GM23248 (cell line): ENCODE data around the gene WWC1. TPM values are rescaled to one million over a fixed set of nuclear protein-coding genes. Genes with fewer than 3 reads are reported as not detected.

ENCODE experiments used
- DNase-seq: peaks from one replicate; pipeline ENCODE4 v3.0.0-alpha.2; 2015
- H2AFZ ChIP-seq: fragments of 200-600 bp; sonication (generic); 2 replicates; pipeline ENCODE4 v1.6.1; 2016; ENCODE audit warnings: antibody characterized with exemption
- H3F3A ChIP-seq: fragments of 200-600 bp; sonication (generic); 2 replicates; pipeline ENCODE4 v1.6.1; 2016; ENCODE audit warnings: mild to moderate bottlenecking, antibody characterized with exemption, mixed run types; ENCODE audit not compliant: insufficient read depth
- H3K27ac ChIP-seq: fragments of 200-600 bp; sonication (generic); 2 replicates; pipeline ENCODE4 v1.5.1; 2016; ENCODE audit warnings: mild to moderate bottlenecking
- H3K27me3 ChIP-seq: fragments of 200-600 bp; sonication (generic); replicated peaks from 2 replicates; pipeline ENCODE4 v1.6.1; 2016; ENCODE audit warnings: mild to moderate bottlenecking; ENCODE audit not compliant: insufficient read depth
- H3K36me3 ChIP-seq: fragments of 200-600 bp; sonication (generic); 2 replicates; pipeline ENCODE4 v1.6.1; 2016; ENCODE audit warnings: low read depth, mild to moderate bottlenecking
- H3K4me1 ChIP-seq: fragments of 200-600 bp; sonication (generic); 2 replicates; pipeline ENCODE4 v1.6.1; 2016; ENCODE audit warnings: mild to moderate bottlenecking; ENCODE audit not compliant: insufficient read depth
- H3K4me2 ChIP-seq: fragments of 200-600 bp; sonication (generic); one replicate; pipeline ENCODE4 v1.6.1; 2016; ENCODE audit warnings: mild to moderate bottlenecking; ENCODE audit not compliant: unreplicated experiment
- H3K4me3 ChIP-seq: fragments of 200-600 bp; sonication (generic); 2 replicates; pipeline ENCODE4 v1.5.1; 2016; ENCODE audit warnings: mild to moderate bottlenecking
- H3K79me2 ChIP-seq: fragments of 200-600 bp; sonication (generic); 2 replicates; pipeline ENCODE4 v1.6.1; 2016; ENCODE audit warnings: mild to moderate bottlenecking; ENCODE audit not compliant: insufficient read depth
- H3K9ac ChIP-seq: fragments of 200-600 bp; sonication (generic); 2 replicates; pipeline ENCODE4 v1.6.1; 2016; ENCODE audit warnings: mild to moderate bottlenecking
- H3K9me2 ChIP-seq: fragments of 200-600 bp; sonication (generic); 2 replicates; pipeline ENCODE4 v1.6.1; 2016; ENCODE audit warnings: mixed run types, mild to moderate bottlenecking, moderate library complexity; ENCODE audit not compliant: insufficient read depth
- H3K9me3 ChIP-seq: fragments of 200-600 bp; sonication (generic); one replicate; pipeline ENCODE4 v1.6.1; 2017; ENCODE audit warnings: low read depth
- H4K20me1 ChIP-seq: fragments of 200-600 bp; sonication (generic); 2 replicates; pipeline ENCODE4 v1.6.0; 2016; ENCODE audit not compliant: insufficient read depth
- EZH2 ChIP-seq: fragments of 200-600 bp; sonication (generic); IDR thresholded peaks from 2 replicates; pipeline ENCODE4 v1.6.1; 2018; ENCODE audit warnings: antibody characterized with exemption, mild to moderate bottlenecking; ENCODE audit not compliant: insufficient read depth, poor library complexity, severe bottlenecking
- EZH2phosphoT487 ChIP-seq: fragments of 200-600 bp; sonication (generic); IDR thresholded peaks from 2 replicates; pipeline ENCODE4 v1.6.1; 2018; ENCODE audit warnings: antibody characterized with exemption, moderate library complexity, mild to moderate bottlenecking, low read depth; ENCODE audit not compliant: insufficient read depth
- WGBS, 2 experiments: methylation state at CpG; one replicate each; pipeline ENCODE4 v1.1.6; 2015 to 2017; ENCODE audit warnings: low lambda C conversion rate in 2 of 2, low coverage in 1 of 2; ENCODE audit errors: missing lambda C conversion rate in 2 of 2; 5-methylcytosine and 5-hydroxymethylcytosine counted together
- in situ Hi-C: fragments of 300-500 bp; cut with MboI; formaldehyde crosslinking; loops from 2 replicates; pipeline ENCODE4 v1.15.0; 2020
- polyA plus RNA-seq: library from polyadenylated mRNA; unstranded; fragments of >200 nt; fragmentation: Nextera tagmentation; extraction: Ambion mirVana; gene quantifications from 2 replicates; pipeline ENCODE4 v1.2.1, GENCODE V29; 2016
- total RNA-seq: library from RNA; depleted of rRNA; stranded (reverse); fragments of >200 nt; shearing (Covaris generic); gene quantifications from 2 replicates; pipeline ENCODE4 v1.2.3, GENCODE V29; 2014

The WWC1 gene
- total and polyA plus RNA-seq, 2 experiments from 2014 or later = 1.8 to 7.1 TPM

DNA sequence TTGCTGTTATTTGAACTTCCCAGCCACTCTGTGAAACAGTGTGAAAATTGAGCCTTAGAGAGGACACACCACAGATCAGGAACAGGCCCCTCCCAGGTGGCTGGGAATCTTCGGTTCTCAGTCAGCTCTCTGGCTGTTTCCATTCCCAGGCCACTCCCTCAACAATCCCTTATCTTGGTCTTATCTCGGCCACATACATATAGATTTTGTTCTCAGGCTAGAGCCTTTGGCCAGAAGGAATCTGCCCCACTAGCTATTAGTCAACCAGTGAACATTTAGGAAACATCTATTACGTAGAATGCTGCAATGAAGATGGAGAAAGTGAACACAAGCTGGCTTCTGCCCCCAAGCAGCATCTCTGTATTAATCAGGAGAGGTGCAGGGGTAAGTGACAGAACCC, 21.0 kb upstream of the WWC1 start:
- no peak for DNase-seq
- H3F3A ChIP-seq = peaks cover 19% of the 10 kb centered on the region; the same call in 1 of the 2 replicates
- H3K79me2 ChIP-seq = no peaks in the 10 kb centered on the region
- H3K27me3 ChIP-seq = no peaks in the 10 kb centered on the region
- H3K27ac ChIP-seq = no peak overlapping the region
- in situ Hi-C loops = loop anchor here (25.0 kb wide), 1 partner anchor 1292 kb away; no protein-coding TSS in a partner anchor
- no peak overlapping the region for H3K9ac ChIP-seq
- no peaks in the 10 kb centered on the region for H3K9me3 ChIP-seq
- H4K20me1 ChIP-seq = no peaks in the 10 kb centered on the region
- H3K4me1 ChIP-seq = peaks cover 6% of the 10 kb centered on the region; the same call in 1 of the 2 replicates
- 78 to 83% methylated on average over 3 of the region's 3 CpGs for WGBS, 2 experiments
- no peak overlapping the region for H2AFZ ChIP-seq
- no peaks in the 10 kb centered on the region for H3K9me2 ChIP-seq
- TF ChIP-seq EZH2 = no peak
- no peak for TF ChIP-seq EZH2phosphoT487
- no peak overlapping the region for H3K4me3 ChIP-seq
- H3K4me2 ChIP-seq = no peak overlapping the region
- H3K36me3 ChIP-seq = no peaks in the 10 kb centered on the region

DNA sequence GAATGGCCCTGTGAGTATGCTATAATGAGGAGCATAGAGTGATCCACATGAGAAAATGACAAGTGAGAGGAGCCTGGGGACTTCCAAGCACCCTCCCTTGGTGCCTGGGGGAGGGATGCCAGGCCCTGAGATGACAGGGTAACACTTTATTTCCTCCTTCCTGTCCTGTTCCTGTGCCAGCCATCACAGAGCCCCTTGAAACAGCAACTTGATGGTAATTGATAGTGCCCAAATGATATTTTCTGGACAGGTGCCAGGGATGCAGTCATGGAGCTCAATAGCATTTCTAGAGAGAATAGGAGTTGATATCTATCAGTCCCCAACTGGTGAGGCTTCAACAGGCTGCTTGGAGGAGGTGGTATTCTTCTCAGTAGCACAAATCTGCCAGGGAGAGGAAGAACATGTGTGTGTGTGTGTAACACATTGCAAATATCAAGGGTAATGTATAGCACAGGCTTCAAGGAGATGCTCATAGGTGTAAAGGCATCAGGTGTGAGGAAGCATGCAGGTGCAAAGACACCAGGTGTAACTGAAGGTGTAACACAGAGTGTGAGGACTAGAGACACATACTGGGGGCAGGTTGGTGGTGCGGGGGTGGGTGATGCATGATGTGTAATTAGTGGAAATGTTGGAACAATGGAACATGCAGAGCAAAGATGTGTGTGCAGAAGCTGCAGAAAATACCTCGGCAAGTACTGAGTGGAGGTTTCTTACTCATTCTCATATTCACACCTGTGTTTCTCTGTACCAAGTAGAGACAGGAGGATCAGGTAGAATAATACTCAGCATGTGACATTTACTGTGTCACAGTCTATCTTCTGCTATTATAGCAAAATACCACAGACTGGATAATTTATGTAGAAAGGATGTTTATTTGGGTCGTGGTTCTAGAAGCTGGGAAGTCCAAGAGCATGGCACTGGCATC, 18.1 kb upstream of the WWC1 start:
- no peaks in the 10 kb centered on the region for H4K20me1 ChIP-seq
- no peak overlapping the region for H3K4me3 ChIP-seq
- H3K36me3 ChIP-seq = no peaks in the 10 kb centered on the region
- no peak overlapping the region for H3K4me2 ChIP-seq
- no peaks in the 10 kb centered on the region for H3K27me3 ChIP-seq
- no peak overlapping the region for H3K27ac ChIP-seq
- no peaks in the 10 kb centered on the region for H3K9me3 ChIP-seq
- no peak for TF ChIP-seq EZH2phosphoT487
- no peak for TF ChIP-seq EZH2
- H3K9ac ChIP-seq = no peak overlapping the region
- H3F3A ChIP-seq = peaks cover 8% of the 10 kb centered on the region; the same call in 1 of the 2 replicates
- 83 to 85% methylated on average over 3 of the region's 3 CpGs for WGBS, 2 experiments
- H3K9me2 ChIP-seq = no peaks in the 10 kb centered on the region
- in situ Hi-C loops = loop anchor here (25.0 kb wide), 1 partner anchor 1289 kb away; no protein-coding TSS in a partner anchor
- no peaks in the 10 kb centered on the region for H3K79me2 ChIP-seq
- no peak for DNase-seq
- H2AFZ ChIP-seq = no peak overlapping the region
- peaks cover 6% of the 10 kb centered on the region; the same call in 1 of the 2 replicates for H3K4me1 ChIP-seq

DNA sequence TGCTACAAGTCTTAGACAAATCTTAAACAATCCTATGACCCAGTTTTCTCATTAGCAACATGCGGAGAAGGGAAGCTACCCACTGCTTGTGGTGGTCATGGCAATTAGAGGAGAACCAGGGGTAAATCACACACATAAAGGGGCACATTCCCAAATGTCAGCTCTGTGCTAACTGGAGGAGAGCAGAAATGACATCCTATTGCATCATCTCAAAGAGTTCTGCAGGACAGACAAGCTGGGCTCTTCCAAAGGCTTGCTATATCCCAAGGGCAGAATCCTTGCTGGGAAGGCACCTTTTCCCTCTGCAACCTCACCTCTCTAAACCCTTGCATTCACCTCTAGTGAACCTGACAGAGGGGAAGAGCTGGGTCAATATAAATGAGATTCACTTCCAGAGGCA, 17.0 kb upstream of the WWC1 start:
- in situ Hi-C loops = loop anchor here (25.0 kb wide), 1 partner anchor 1288 kb away; no protein-coding TSS in a partner anchor
- no peak overlapping the region for H2AFZ ChIP-seq
- no peak overlapping the region for H3K27ac ChIP-seq
- no peaks in the 10 kb centered on the region for H3K36me3 ChIP-seq
- H3K9ac ChIP-seq = no peak overlapping the region
- WGBS, 2 experiments = 95 to 100% methylated on average over 1 of the region's 1 CpG
- TF ChIP-seq EZH2 (no peak), EZH2phosphoT487 (no peak)
- H3K9me3 ChIP-seq = no peaks in the 10 kb centered on the region
- no peaks in the 10 kb centered on the region for H3K27me3 ChIP-seq
- DNase-seq = no peak
- H3K4me1 ChIP-seq = peaks cover 6% of the 10 kb centered on the region; the same call in 1 of the 2 replicates
- no peaks in the 10 kb centered on the region for H3K79me2 ChIP-seq
- no peaks in the 10 kb centered on the region for H4K20me1 ChIP-seq
- H3K4me2 ChIP-seq = no peak overlapping the region
- H3K9me2 ChIP-seq = no peaks in the 10 kb centered on the region
- H3K4me3 ChIP-seq = no peak overlapping the region
- no peaks in the 10 kb centered on the region for H3F3A ChIP-seq

DNA sequence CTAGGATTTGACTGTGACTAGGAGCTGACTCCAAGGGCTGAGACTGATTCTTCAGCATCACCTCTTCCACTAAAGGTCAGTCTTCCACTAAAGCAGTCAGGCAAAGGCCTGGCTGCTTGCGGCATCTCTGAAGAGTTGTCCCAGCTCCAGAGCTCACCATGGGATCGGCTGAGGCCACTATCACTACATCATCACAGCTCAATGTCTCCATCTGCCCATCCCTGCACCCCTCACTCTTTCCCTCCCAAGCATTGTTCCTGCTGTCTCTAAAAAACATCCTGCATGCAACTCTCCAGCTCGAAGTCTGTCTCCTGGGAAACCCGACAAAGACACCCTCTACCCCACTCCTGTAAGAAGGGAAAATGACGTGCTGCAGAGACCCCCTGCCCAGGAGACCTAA, 15.5 kb upstream of the WWC1 start:
- no peaks in the 10 kb centered on the region for H3K27me3 ChIP-seq
- H3K9me2 ChIP-seq = no peaks in the 10 kb centered on the region
- TF ChIP-seq EZH2 (no peak), EZH2phosphoT487 (no peak)
- no peaks in the 10 kb centered on the region for H3F3A ChIP-seq
- H3K36me3 ChIP-seq = no peaks in the 10 kb centered on the region
- WGBS, 2 experiments = 58 to 60% methylated on average over 5 of the region's 5 CpGs
- H3K27ac ChIP-seq = no peak overlapping the region
- H3K9me3 ChIP-seq = no peaks in the 10 kb centered on the region
- no peak overlapping the region for H3K4me3 ChIP-seq
- no peaks in the 10 kb centered on the region for H3K79me2 ChIP-seq
- no peaks in the 10 kb centered on the region for H4K20me1 ChIP-seq
- H2AFZ ChIP-seq = no peak overlapping the region
- in situ Hi-C loops = no loop called here
- no peak overlapping the region for H3K9ac ChIP-seq
- DNase-seq = no peak
- no peak overlapping the region for H3K4me2 ChIP-seq
- H3K4me1 ChIP-seq = no peaks in the 10 kb centered on the region
